Sigmoid colon (tissue), 3 donors: ENCODE results near the gene DHX35.

Experiments
- CTCF ChIP-seq, 4 experiments: fragments of 450-650 bp in 3 of 4; fragments of 200-600 bp in 1 of 4; IDR thresholded peaks; one replicate each; pipeline ENCODE4 v1.5.1; 2016 to 2019; ENCODE audit warnings: antibody characterized with exemption in 4 of 4, mild to moderate bottlenecking in 3 of 4, moderate library complexity in 2 of 4
- POLR2A ChIP-seq, 2 donors: fragments of 450-650 bp; IDR thresholded peaks; one replicate each; pipeline ENCODE4 v1.6.1; 2016; ENCODE audit warnings: antibody characterized with exemption in 2 of 2, mild to moderate bottlenecking in 2 of 2, moderate library complexity in 2 of 2

- TF ChIP-seq CTCF (IDR thresholded peaks at IDR 0.05) (no peak), POLR2A (IDR thresholded peaks at IDR 0.05) (no peak)
Observed at GRCh38 chr20:38982291-38982690, 20.1 kb downstream of the DHX35 start.
